GM18873 (cell line): ENCODE data around the gene MICB.
"Not testable (repeated sequence)": the region's sequence is repeated elsewhere in the genome, so short reads cannot be mapped to it uniquely, and the experiment has no call there.

Source experiments
- ATAC-seq: cut with Tn5 transposase; IDR thresholded peaks from one replicate; pipeline ENCODE4 v1.9.1; 2021; ENCODE audit warnings: mild to moderate bottlenecking, moderate library complexity, moderate number of reproducible peaks; ENCODE audit not compliant: unreplicated experiment, low FRiP score

Gene MICB

GRCh38 chr6:31497531-31498476 lies at the start of gene MICB:
MICB (plus strand) TSS chr6:31498145; CDS start chr6:31498194, 49 bp downstream.
- peak; percentile 46 for ATAC-seq

- ATAC-seq, result no peak
Measured at GRCh38 chr6:31450751-31451150, 47.2 kb upstream of the MICB start.

- ATAC-seq, result no peak
Measured at GRCh38 chr6:31452859-31453258, 45.1 kb upstream of the MICB start.

GRCh38 chr6:31453259-31453658 lies 44.7 kb upstream of the MICB start:
- no peak for ATAC-seq

GRCh38 chr6:31459864-31460263 lies 38.1 kb upstream of the MICB start:
- not testable (repeated sequence) for ATAC-seq

- no peak for ATAC-seq
Measured at GRCh38 chr6:31460361-31461025, 37.5 kb upstream of the MICB start.

- no peak for ATAC-seq
Measured at GRCh38 chr6:31462026-31462963, 35.6 kb upstream of the MICB start.

GRCh38 chr6:31462964-31463870 lies 34.7 kb upstream of the MICB start:
- peak; percentile 70 for ATAC-seq

GRCh38 chr6:31464252-31465184 lies 33.4 kb upstream of the MICB start:
- ATAC-seq, result no peak

- no peak for ATAC-seq
Measured at GRCh38 chr6:31465185-31465536, 32.8 kb upstream of the MICB start.

GRCh38 chr6:31465718-31466117 lies 32.2 kb upstream of the MICB start:
- no peak for ATAC-seq

- no peak for ATAC-seq
Measured at GRCh38 chr6:31466466-31466865, 31.5 kb upstream of the MICB start.

GRCh38 chr6:31467151-31467550 lies 30.8 kb upstream of the MICB start:
- no peak for ATAC-seq

GRCh38 chr6:31468311-31468710 lies 29.6 kb upstream of the MICB start:
- ATAC-seq, result no peak

- no peak for ATAC-seq
Measured at GRCh38 chr6:31470801-31471200, 27.1 kb upstream of the MICB start.

- no peak for ATAC-seq
Measured at GRCh38 chr6:31471711-31472110, 26.2 kb upstream of the MICB start.

GRCh38 chr6:31472259-31472658 lies 25.7 kb upstream of the MICB start:
- ATAC-seq, result no peak

GRCh38 chr6:31473244-31473643 lies 24.7 kb upstream of the MICB start:
- no peak for ATAC-seq
